Measurements from ENCODE around the gene HIGD1A. TPM values are rescaled to one million over a fixed set of nuclear protein-coding genes. Genes with fewer than 3 reads are reported as not detected.

The HIGD1A gene
- total and polyA plus RNA-seq, 2 of the 8 experiments (the other 6 are each of a cell fraction or from before 2014, with no cell fraction given): 67.3 to 95.4 TPM

DNA sequence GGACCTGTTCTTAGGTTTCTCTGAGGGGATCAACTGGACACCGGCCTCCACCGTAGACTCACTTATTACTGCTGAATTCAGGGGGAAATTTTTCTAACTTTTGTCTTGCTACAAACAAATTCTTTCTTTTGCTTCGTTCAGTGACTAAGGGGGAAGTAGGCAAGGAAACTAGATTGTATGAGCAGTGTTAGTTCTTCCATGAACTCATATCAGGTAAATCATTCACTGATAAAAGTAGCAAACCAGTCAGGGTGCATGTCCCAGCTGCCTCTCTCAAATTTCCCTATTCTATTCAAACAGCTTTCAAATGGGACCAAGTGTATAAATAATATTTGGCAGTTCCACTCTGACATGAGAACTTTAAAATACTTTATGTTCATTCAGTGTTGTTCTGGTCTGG is 23.9 kb downstream of the HIGD1A start (continued):
- TF ChIP-seq RFX5 (IDR thresholded peaks at IDR 0.05; ENCODE audit: borderline replicate concordance, low read depth, low read length): no peak

All from H1 (cell line).